ENCODE measurements around the gene RAD51B.

DNA sequence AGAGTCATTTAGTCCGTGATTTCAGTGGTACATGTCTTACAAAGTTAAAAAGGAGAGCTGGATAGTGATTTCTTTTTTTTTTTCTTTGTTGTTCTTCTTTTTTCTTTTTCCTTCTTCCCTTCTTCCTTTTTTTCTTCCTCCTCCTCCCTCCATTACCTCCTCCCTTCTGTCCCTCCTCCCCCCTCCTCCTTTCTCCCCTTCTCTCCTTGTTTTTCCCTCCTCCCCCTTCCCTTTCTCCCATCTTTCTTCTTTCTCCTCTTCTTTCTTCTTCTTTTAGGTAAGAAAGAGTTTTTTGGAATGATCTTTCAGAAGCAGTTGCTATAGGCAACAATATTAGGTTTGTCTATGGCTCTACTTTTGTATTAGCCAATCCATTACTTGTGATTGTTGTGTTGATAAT is 368.6 kb downstream of the RAD51B start:
- TF ChIP-seq POLR2AphosphoS5 (IDR thresholded peaks at IDR 0.05; ENCODE audit: borderline replicate concordance, low read depth, low read length) (no peak), EZH2 (IDR thresholded peaks at IDR 0.05) (no peak), FOXP2 (optimal IDR thresholded peaks at IDR 0.05; ENCODE audit: control extremely low read depth, extremely low read length, insufficient read depth) (no peak)
